ENCODE data around the gene RET. TPM values are rescaled to one million over a fixed set of nuclear protein-coding genes. Genes with fewer than 3 reads are reported as not detected.
A peak's percentile ranks its signal among the peaks of the same experiment; 100 is the strongest.

RET gene
- under 1 TPM in 1 of 2 experiments, not detected in 1; 0.36 TPM for total RNA-seq

DNA sequence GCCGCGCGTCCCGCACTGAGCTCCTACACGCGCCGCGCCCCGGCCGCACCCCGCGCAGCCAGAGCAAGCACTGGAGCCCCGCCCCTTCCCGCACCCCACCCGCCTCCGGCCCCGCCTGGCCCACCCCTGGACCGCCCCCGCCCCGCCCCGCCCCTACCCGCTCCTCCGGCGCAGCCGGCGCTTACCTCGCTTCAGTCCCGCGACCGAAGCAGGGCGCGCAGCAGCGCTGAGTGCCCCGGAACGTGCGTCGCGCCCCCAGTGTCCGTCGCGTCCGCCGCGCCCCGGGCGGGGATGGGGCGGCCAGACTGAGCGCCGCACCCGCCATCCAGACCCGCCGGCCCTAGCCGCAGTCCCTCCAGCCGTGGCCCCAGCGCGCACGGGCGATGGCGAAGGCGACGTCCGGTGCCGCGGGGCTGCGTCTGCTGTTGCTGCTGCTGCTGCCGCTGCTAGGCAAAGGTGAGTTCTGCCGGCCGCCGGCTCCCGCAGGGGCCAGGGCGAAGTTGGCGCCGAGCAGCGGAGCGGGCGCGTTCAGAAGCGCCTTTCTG lies at the start of gene RET:
RET (plus strand) TSS at position 194 of the 545 bp plus-strand sequence; CDS start at position 384, 190 bp downstream.
- H3K27me3 Mint-ChIP-seq (ENCODE audit: low read depth): peaks cover 29% of the 10 kb centered on the region
- intact Hi-C loops (cut with micrococcal nuclease): loop anchor here (5.0 kb wide), 1 partner anchor 325 kb away; no protein-coding TSS in a partner anchor
- H3K27ac Mint-ChIP-seq: no peak within 1 kb of the TSS
- peak within 1 kb of the TSS; percentile 49 for H3K4me3 Mint-ChIP-seq
- peaks cover 3% of the 10 kb centered on the region for H3K4me1 Mint-ChIP-seq (ENCODE audit: low read depth)
- no peaks in the 10 kb centered on the region for H3K36me3 Mint-ChIP-seq (ENCODE audit: low read depth)
- no peaks in the 10 kb centered on the region for H3K9me3 Mint-ChIP-seq
- CTCF ChIA-PET: no interaction called here
- peak; percentile 44 for DNase-seq

DNA sequence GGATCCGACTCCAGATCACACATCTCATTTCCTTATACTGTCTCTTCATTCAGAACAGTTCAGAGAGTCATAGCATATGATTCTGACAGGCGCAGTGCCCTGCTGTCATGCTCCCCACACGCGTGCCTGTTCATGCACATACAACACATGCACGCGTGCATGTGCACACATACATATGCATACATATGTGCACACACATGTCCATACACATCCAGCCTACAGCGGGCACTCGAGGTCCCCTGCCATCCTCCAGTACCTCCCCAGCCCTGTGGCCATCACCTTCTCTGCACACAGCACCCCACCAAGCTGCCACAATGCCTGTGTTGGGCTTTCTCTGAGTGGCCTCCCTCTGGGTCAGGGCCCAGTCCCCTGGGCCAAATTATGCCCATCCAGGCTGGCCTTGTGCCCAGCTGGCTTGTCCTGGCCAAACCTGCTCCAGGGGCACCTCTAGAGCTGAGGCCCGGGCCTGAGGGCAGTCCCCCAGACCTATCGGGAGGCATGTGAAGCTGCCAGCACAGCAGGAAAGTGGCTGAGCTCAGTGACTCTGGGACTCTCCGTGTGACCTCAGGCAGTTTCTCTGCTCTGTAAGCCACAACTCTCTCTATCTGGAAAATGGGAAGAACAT lies 49.4 kb upstream of the RET start:
- no peak overlapping the region for H3K27ac Mint-ChIP-seq
- no peak for DNase-seq
- CTCF ChIA-PET: no interaction called here
- H3K36me3 Mint-ChIP-seq (ENCODE audit: low read depth): no peaks in the 10 kb centered on the region
- no peak overlapping the region for H3K4me3 Mint-ChIP-seq
- H3K27me3 Mint-ChIP-seq (ENCODE audit: low read depth): no peaks in the 10 kb centered on the region
- intact Hi-C loops (cut with micrococcal nuclease): no loop called here
- peaks cover 6% of the 10 kb centered on the region for H3K9me3 Mint-ChIP-seq
- H3K4me1 Mint-ChIP-seq (ENCODE audit: low read depth): no peaks in the 10 kb centered on the region

DNA sequence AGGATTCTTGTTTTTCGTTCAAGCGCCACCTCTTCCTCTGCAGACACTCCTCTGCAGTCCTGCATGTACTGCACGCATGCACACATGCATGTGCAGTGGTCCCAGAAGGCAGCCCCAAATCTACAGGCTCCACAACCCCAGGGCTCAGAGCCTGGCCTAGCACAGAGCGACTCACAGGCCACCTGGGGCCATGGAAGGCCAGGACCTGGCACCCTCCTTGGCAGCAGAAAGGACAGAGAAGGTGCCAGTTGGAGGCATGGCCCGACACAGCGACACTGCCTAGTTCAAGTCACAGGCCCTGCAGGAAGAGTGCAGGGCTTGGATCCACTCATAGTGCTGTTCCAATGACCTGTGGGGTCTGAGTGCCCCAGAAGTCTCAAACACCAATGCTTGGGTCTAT lies 48.7 kb upstream of the RET start:
- Mint-ChIP-seq H3K9me3 (peaks cover 12% of the 10 kb centered on the region), H3K27ac (no peak overlapping the region), H3K4me1 (ENCODE audit: low read depth) (no peaks in the 10 kb centered on the region), H3K36me3 (ENCODE audit: low read depth) (no peaks in the 10 kb centered on the region), H3K27me3 (ENCODE audit: low read depth) (no peaks in the 10 kb centered on the region), H3K4me3 (no peak overlapping the region)
- CTCF ChIA-PET: no interaction called here
- no peak for DNase-seq
- intact Hi-C loops (cut with micrococcal nuclease): no loop called here

GRCh38 chr10:43029043-43029442 lies 47.8 kb upstream of the RET start:
- DNase-seq: no peak
- intact Hi-C loops (cut with micrococcal nuclease): no loop called here
- H3K27me3 Mint-ChIP-seq (ENCODE audit: low read depth): no peaks in the 10 kb centered on the region
- CTCF ChIA-PET: no interaction called here
- peaks cover 14% of the 10 kb centered on the region for H3K9me3 Mint-ChIP-seq
- no peaks in the 10 kb centered on the region for H3K36me3 Mint-ChIP-seq (ENCODE audit: low read depth)
- no peak overlapping the region for H3K4me3 Mint-ChIP-seq
- H3K4me1 Mint-ChIP-seq (ENCODE audit: low read depth): no peaks in the 10 kb centered on the region
- no peak overlapping the region for H3K27ac Mint-ChIP-seq

DNA sequence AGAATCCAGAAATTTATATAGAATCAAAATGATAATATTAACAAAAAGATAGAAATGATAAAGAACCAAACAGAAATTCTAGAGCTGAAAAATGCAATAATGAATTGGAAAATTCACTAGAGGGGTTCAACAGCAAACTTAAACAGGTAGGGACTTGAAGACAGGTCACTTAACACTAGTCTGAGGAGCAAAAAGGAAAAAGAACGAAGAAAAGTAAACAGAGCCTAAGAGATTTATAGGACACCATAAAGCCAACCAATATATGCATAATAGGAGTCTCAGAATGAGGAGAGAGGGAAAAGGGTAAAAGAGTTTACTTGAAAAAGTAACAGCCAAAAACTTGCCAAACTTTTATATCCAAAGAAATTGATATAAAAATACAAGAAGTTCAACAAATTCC lies 44.3 kb upstream of the RET start:
- Mint-ChIP-seq H3K36me3 (ENCODE audit: low read depth) (no peaks in the 10 kb centered on the region), H3K4me3 (no peak overlapping the region), H3K9me3 (peaks cover 14% of the 10 kb centered on the region), H3K27me3 (ENCODE audit: low read depth) (no peaks in the 10 kb centered on the region), H3K27ac (no peak overlapping the region), H3K4me1 (ENCODE audit: low read depth) (peaks cover 2% of the 10 kb centered on the region)
- CTCF ChIA-PET: no interaction called here
- intact Hi-C loops (cut with micrococcal nuclease): no loop called here
- no peak for DNase-seq

DNA sequence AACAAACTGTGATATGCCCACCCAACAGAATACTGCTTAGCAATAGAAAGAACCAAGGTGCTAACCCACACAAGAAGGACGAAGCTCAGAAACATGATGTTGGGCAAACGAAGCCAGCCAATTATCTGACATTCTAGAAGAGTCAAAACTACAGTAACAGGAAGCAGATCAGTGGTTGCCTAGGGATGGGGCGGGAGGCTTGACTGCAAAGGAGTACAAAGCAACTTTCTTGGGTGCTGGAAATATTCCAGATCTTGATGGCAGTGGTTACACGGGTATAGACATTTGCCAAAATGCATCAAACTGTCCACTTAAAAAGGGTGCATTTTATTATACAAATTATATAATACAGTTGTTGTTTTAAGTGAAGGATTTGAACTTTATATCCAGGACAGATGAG lies 41.1 kb upstream of the RET start:
- Mint-ChIP-seq H3K4me1 (ENCODE audit: low read depth) (peaks cover 2% of the 10 kb centered on the region), H3K36me3 (ENCODE audit: low read depth) (no peaks in the 10 kb centered on the region), H3K9me3 (peaks cover 14% of the 10 kb centered on the region), H3K27me3 (ENCODE audit: low read depth) (no peaks in the 10 kb centered on the region), H3K27ac (no peak overlapping the region), H3K4me3 (no peak overlapping the region)
- CTCF ChIA-PET: interaction anchor here (1.0 kb wide), 1 partner anchor 169 kb away, joined by 3 read pairs; no protein-coding TSS in a partner anchor
- intact Hi-C loops (cut with micrococcal nuclease): no loop called here
- no peak for DNase-seq

DNA sequence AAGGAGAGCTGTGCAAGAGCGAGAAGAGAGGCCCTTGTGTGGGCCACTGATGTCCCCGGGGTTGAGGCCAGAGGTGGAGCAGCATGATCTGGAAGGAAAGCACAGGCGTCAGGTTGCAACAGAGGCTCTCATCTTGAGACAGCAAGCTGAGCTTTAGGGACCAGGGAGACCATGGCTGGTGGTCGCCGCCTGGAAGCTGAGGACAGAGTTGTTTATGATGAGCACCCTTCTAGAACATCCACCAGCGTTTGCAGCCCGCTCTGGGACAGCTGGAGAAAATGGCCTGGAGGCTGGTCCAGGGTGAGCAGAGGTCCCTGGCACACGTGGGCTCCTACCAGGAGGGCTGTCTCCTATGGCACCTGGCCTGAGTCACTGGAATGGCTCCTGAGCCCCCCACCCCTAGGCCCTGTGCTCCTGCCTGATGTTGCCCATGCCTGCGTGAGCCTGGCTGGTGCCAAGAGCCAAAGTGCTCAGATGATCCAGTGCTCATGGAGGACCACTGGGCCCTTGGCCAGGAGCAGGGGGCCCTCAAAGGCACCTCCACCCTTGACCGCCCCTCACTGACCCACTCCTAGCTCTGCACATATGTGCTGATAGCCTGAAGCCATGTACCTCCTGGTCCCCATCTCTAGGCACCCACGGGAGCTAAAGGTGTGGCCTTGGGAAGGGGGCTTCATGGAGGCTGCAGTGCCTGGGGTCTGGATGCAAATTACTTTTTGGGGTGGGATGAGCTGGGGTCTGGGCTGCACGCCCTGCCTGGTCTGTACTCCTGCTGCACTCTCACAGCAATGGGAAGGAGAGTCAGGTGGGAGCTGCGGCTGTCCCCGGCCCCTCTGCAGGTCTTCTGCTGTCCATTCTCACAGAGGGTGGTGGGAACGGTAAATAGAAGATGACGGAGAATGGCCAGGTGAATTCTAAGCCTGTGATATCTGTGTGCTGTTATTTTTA lies 40.1 kb upstream of the RET start:
- H3K4me3 Mint-ChIP-seq: no peak overlapping the region
- intact Hi-C loops (cut with micrococcal nuclease): no loop called here
- DNase-seq: no peak
- peaks cover 14% of the 10 kb centered on the region for H3K9me3 Mint-ChIP-seq
- no peaks in the 10 kb centered on the region for H3K27me3 Mint-ChIP-seq (ENCODE audit: low read depth)
- peaks cover 2% of the 10 kb centered on the region for H3K4me1 Mint-ChIP-seq (ENCODE audit: low read depth)
- no peaks in the 10 kb centered on the region for H3K36me3 Mint-ChIP-seq (ENCODE audit: low read depth)
- CTCF ChIA-PET: interaction anchor here (0.6 kb wide), 1 partner anchor 280 kb away, joined by 3 read pairs; no protein-coding TSS in a partner anchor
- H3K27ac Mint-ChIP-seq: no peak overlapping the region

- Mint-ChIP-seq H3K36me3 (ENCODE audit: low read depth) (no peaks in the 10 kb centered on the region), H3K4me1 (ENCODE audit: low read depth) (peaks cover 2% of the 10 kb centered on the region), H3K4me3 (no peak overlapping the region), H3K9me3 (peaks cover 8% of the 10 kb centered on the region), H3K27me3 (ENCODE audit: low read depth) (no peaks in the 10 kb centered on the region), H3K27ac (no peak overlapping the region)
- CTCF ChIA-PET: no interaction called here
- intact Hi-C loops (cut with micrococcal nuclease): no loop called here
- no peak for DNase-seq
Observed at GRCh38 chr10:43037440-43037839, 39.4 kb upstream of the RET start.

- peaks cover 2% of the 10 kb centered on the region for H3K9me3 Mint-ChIP-seq
- no peaks in the 10 kb centered on the region for H3K27me3 Mint-ChIP-seq (ENCODE audit: low read depth)
- no peak overlapping the region for H3K27ac Mint-ChIP-seq
- H3K4me3 Mint-ChIP-seq: no peak overlapping the region
- DNase-seq: no peak
- peaks cover 2% of the 10 kb centered on the region for H3K4me1 Mint-ChIP-seq (ENCODE audit: low read depth)
- intact Hi-C loops (cut with micrococcal nuclease): no loop called here
- CTCF ChIA-PET: no interaction called here
- H3K36me3 Mint-ChIP-seq (ENCODE audit: low read depth): no peaks in the 10 kb centered on the region
Observed at GRCh38 chr10:43037942-43038782, 38.7 kb upstream of the RET start.

DNA sequence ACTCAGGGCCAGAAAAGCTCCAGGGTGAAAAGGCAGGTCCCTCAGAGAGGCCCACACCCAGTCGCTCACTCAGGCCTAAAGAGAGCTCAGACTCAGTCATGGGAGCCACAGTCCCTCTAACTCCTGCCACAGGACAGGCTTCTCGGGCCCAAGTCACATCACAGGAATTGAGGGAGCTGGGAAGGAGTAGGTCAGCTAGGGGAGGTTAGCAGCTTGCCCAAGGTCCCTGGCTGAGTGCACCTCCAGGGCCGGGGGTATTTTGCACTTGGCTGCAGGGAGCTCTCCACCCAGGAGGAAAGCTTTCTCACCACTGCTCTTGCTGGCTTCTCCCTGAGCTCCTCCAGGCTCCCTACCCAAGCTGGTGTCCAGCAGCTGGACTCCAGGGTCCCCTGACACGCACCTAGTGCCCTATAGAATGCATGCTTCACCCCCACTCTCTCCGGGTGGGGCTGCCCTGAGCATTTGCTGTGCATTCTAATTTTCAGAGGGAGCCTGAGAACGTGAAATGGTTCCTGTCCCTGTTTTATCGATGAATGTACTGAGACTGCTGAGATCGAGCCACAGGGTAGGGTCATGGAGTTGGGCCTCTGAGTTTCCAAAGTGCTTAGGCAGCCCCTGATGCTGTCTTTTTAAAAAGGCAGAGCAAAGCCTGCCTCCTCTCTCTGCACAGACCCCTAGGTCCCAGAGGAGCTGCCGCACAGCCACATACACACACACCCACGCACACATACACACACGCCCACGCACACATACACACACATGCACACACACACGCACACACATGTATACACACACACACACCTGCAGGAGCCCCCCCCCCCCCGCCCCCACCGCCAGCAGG lies 37.9 kb upstream of the RET start:
- H3K27me3 Mint-ChIP-seq (ENCODE audit: low read depth): no peaks in the 10 kb centered on the region
- peaks cover 2% of the 10 kb centered on the region for H3K4me1 Mint-ChIP-seq (ENCODE audit: low read depth)
- intact Hi-C loops (cut with micrococcal nuclease): no loop called here

GRCh38 chr10:43039624-43040481 lies 37.0 kb upstream of the RET start:
- Mint-ChIP-seq H3K9me3 (no peaks in the 10 kb centered on the region), H3K4me1 (ENCODE audit: low read depth) (peaks cover 2% of the 10 kb centered on the region), H3K36me3 (ENCODE audit: low read depth) (no peaks in the 10 kb centered on the region), H3K4me3 (no peak overlapping the region), H3K27me3 (ENCODE audit: low read depth) (no peaks in the 10 kb centered on the region), H3K27ac (no peak overlapping the region)
- CTCF ChIA-PET: no interaction called here
- DNase-seq: no peak
- intact Hi-C loops (cut with micrococcal nuclease): no loop called here

More for the DNA sequence above, 37.9 kb upstream of the RET start:
- no peak overlapping the region for H3K27ac Mint-ChIP-seq
- DNase-seq: no peak
- CTCF ChIA-PET: no interaction called here
- no peaks in the 10 kb centered on the region for H3K9me3 Mint-ChIP-seq
- no peak overlapping the region for H3K4me3 Mint-ChIP-seq
- H3K36me3 Mint-ChIP-seq (ENCODE audit: low read depth): no peaks in the 10 kb centered on the region

All from activated naive CD4-positive, alpha-beta T cell treated with anti-CD3 and anti-CD28 coated beads for 36 hours (primary cell).